Chondrocyte (in vitro differentiated cells): ENCODE data around the gene CD274. TPM values are rescaled to one million over a fixed set of nuclear protein-coding genes. Genes with fewer than 3 reads are reported as not detected.
A peak's percentile ranks its signal among the peaks of the same experiment; 100 is the strongest.
"Not testable (repeated sequence)": the region's sequence is repeated elsewhere in the genome, so short reads cannot be mapped to it uniquely, and the experiment has no call there.

Source experiments
- DNase-seq: peaks from one replicate; pipeline ENCODE4 v3.0.0; 2021; ENCODE audit warnings: mixed read lengths, low spot score
- H3K27ac Mint-ChIP-seq: one replicate; pipeline ENCODE4 v1.8.0; 2021; ENCODE audit warnings: mild to moderate bottlenecking, moderate library complexity, mixed read lengths; ENCODE audit not compliant: unreplicated experiment
- H3K27me3 Mint-ChIP-seq: 2 replicates; pipeline ENCODE4 v1.8.0; 2021; ENCODE audit warnings: low read depth, mixed read lengths
- H3K36me3 Mint-ChIP-seq: 2 replicates; pipeline ENCODE4 v1.8.0; 2021; ENCODE audit warnings: low read depth, mixed read lengths
- H3K4me1 Mint-ChIP-seq: 2 replicates; pipeline ENCODE4 v1.8.0; 2021; ENCODE audit warnings: low read depth, mild to moderate bottlenecking, mixed read lengths
- H3K4me3 Mint-ChIP-seq: one replicate; pipeline ENCODE4 v1.8.0; 2021; ENCODE audit warnings: mild to moderate bottlenecking, moderate library complexity, mixed read lengths; ENCODE audit not compliant: unreplicated experiment
- H3K9me3 Mint-ChIP-seq: 2 replicates; pipeline ENCODE4 v1.8.0; 2021; ENCODE audit warnings: low read depth, mixed read lengths
- total RNA-seq: library from RNA; stranded (reverse); gene quantifications from 3 replicates; pipeline ENCODE4 v1.2.1, GENCODE V29; 2021
- TF ChIP-seq, protein P1 (sequence below): fragments of 200-600 bp; sonication (generic); IDR thresholded peaks from 2 replicates; pipeline ENCODE4 v1.5.0; 2021; ENCODE audit warnings: antibody characterized with exemption, mild to moderate bottlenecking, moderate library complexity

CD274 gene
- total RNA-seq, 1 donor from 2014 or later: 0.12 TPM

DNA sequence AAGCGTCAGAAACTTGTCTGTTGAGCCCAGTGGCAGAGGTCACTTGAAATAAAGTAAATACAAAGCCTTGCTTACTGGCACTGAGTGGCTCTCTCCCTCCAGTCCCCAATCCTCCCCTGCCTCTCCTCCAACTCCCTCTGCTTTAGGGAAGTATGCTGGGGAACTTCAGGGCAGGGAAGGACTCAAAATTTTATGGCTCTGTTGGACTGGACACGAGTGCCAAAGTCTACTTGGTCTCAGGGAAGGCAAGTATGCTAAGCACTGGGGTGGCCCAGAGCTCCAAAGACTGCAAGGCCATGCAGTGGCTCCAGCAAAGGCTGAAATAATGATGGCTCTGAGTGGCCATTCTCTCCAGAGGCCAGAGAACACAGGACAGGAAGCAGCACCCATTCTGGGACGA is 22.2 kb upstream of the CD274 start:
- Mint-ChIP-seq H3K36me3 (peaks cover 7% of the 10 kb centered on the region), H3K4me1 (no peaks in the 10 kb centered on the region), H3K4me3 (no peak overlapping the region), H3K27ac (no peak overlapping the region), H3K9me3 (no peaks in the 10 kb centered on the region), H3K27me3 (no peaks in the 10 kb centered on the region)
- TF ChIP-seq, protein P1, sequence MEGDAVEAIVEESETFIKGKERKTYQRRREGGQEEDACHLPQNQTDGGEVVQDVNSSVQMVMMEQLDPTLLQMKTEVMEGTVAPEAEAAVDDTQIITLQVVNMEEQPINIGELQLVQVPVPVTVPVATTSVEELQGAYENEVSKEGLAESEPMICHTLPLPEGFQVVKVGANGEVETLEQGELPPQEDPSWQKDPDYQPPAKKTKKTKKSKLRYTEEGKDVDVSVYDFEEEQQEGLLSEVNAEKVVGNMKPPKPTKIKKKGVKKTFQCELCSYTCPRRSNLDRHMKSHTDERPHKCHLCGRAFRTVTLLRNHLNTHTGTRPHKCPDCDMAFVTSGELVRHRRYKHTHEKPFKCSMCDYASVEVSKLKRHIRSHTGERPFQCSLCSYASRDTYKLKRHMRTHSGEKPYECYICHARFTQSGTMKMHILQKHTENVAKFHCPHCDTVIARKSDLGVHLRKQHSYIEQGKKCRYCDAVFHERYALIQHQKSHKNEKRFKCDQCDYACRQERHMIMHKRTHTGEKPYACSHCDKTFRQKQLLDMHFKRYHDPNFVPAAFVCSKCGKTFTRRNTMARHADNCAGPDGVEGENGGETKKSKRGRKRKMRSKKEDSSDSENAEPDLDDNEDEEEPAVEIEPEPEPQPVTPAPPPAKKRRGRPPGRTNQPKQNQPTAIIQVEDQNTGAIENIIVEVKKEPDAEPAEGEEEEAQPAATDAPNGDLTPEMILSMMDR: no peak
- no peak for DNase-seq

DNA sequence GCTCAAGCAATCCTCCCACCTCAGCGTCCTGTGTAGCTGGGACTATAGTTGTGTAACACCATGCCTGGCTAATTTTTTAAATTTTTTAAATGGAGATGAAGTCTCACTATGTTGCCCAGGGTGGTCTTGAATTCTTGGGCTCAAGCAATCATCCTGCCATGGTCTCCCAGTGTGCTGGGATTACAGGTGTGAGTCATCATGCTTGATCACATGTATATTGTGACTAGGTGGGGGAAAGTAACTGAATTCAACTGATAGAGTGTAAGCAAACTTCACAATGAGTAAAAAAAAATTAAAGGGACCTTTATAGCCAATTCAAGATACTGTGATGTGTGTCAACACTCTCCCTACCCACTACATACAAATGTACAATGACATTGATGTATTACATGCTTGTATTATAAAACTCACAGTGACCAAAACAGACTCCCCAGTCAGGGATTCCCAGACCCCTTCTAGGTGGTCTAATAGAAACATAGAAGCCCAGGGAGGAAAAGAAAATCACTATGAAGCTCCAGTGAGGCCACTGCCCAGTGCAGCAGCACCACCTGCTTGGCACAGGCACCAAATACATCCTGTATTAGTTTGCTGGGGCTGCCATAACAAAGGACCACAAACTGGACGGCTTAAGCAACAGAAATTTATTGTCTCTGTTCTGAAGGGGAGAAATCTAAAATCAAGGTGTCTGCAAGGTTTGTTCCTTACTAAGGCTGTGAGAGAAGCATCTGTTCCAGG is 21.4 kb upstream of the CD274 start:
- Mint-ChIP-seq H3K4me1 (no peaks in the 10 kb centered on the region), H3K9me3 (no peaks in the 10 kb centered on the region), H3K36me3 (peaks cover 8% of the 10 kb centered on the region), H3K4me3 (no peak overlapping the region), H3K27me3 (no peaks in the 10 kb centered on the region), H3K27ac (no peak overlapping the region)
- no peak for DNase-seq
- TF ChIP-seq, protein P1: peak; percentile 29

DNA sequence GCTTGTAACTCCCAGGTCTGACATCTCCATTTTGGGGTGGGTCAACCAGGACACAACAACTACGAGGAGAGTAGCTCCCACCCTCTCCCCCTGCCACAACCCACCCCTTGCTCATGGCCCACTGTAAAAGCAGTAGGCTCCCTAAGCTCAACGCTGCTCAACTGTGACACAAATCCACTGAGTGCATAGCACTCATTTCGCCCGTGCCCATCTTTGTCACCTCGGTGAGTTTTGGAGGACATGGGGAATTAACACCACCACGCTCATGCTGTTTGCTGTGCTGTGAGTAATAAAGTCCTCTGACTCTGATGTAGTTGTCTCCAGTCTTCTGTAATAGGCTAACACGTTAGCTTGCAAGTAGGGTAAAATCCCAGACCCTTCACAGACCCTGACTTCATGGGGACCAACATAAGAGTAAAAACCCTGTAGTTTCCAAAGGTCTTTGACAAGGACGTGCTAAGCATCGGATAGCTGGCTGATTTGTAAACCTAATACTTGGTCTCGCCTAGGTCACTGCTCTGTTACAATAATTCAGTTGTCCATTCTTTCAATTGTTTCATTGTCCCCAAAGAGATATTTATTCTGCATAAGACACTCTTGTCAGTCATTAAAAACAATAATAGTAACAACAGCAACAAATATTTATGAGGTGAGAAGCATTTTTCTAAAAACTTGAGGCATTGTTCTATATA is 20.3 kb upstream of the CD274 start:
- Mint-ChIP-seq H3K27ac (no peak overlapping the region), H3K9me3 (no peaks in the 10 kb centered on the region), H3K36me3 (peaks cover 10% of the 10 kb centered on the region), H3K27me3 (no peaks in the 10 kb centered on the region), H3K4me3 (no peak overlapping the region), H3K4me1 (no peaks in the 10 kb centered on the region)
- no peak for DNase-seq
- TF ChIP-seq, protein P1: no peak

DNA sequence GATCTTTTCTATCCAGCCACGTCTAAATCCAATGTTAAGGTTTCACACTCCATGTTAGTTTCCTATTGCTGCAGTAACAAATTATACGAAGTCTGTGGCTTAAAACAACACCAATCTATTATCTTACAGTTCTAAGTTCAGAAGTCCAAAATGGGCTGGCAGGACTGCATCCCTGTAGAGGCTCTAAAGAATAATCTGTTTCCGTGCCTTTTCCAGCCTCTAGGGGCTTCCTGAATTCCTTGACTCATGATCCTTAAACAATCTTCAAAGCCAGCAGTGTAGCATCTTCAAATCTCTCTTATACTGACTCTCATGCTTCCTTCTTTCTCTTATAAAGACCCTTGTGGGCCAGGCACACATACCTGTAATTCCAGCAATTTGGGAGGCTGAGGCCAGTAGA is 19.4 kb upstream of the CD274 start:
- Mint-ChIP-seq H3K4me1 (no peaks in the 10 kb centered on the region), H3K9me3 (peaks cover 2% of the 10 kb centered on the region), H3K27me3 (no peaks in the 10 kb centered on the region), H3K4me3 (no peak overlapping the region), H3K36me3 (peaks cover 14% of the 10 kb centered on the region), H3K27ac (no peak overlapping the region)
- TF ChIP-seq, protein P1: peak; percentile 23
- DNase-seq: no peak

DNA sequence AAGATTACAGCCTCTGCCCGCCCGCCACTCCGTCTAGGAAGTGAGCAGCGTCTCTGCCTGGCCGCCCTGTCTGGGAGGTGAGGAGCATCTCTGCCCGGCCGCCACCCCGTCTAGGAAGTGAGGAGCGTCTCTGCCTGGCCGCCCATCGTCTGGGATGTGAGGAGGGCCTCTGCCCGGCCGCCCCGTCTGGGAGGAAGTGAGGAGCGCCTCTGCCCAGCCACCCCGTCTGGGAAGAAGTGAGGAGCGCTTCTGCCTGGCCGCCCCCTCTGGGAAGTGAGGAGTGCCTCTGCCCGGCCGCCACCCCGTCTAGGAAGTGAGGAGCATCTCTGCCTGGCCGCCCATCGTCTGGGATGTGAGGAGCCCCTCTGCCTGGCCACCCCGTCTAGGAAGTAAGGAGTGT is 17.5 kb upstream of the CD274 start:
- Mint-ChIP-seq H3K36me3 (peaks cover 14% of the 10 kb centered on the region), H3K4me1 (peaks cover 13% of the 10 kb centered on the region)
- not testable (repeated sequence) for H3K4me3 Mint-ChIP-seq, H3K27ac Mint-ChIP-seq, H3K27me3 Mint-ChIP-seq, DNase-seq, H3K9me3 Mint-ChIP-seq

DNA sequence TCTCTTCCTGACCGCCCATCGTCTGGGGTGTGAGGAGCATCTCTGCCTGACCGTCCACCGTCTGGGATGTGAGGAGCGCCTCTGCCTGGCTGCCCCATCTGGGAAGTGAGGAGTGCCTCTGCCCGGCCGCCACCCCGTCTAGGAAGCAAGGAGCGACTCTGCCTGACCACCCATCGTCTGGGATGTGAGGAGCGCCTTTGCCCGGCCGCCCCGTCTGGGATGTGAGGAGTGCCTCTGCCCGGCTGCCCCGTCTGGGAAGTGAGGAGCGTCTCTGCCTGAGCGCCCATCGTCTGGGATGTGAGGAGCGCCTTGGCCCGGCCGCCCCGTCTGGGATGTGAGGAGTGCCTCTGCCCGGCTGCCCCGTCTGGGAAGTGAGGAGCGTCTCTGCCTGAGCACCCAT is 17.0 kb upstream of the CD274 start:
- not testable (repeated sequence) for H3K27me3 Mint-ChIP-seq, H3K9me3 Mint-ChIP-seq, DNase-seq, H3K27ac Mint-ChIP-seq, H3K4me3 Mint-ChIP-seq
- Mint-ChIP-seq H3K36me3 (peaks cover 14% of the 10 kb centered on the region), H3K4me1 (peaks cover 18% of the 10 kb centered on the region)

DNA sequence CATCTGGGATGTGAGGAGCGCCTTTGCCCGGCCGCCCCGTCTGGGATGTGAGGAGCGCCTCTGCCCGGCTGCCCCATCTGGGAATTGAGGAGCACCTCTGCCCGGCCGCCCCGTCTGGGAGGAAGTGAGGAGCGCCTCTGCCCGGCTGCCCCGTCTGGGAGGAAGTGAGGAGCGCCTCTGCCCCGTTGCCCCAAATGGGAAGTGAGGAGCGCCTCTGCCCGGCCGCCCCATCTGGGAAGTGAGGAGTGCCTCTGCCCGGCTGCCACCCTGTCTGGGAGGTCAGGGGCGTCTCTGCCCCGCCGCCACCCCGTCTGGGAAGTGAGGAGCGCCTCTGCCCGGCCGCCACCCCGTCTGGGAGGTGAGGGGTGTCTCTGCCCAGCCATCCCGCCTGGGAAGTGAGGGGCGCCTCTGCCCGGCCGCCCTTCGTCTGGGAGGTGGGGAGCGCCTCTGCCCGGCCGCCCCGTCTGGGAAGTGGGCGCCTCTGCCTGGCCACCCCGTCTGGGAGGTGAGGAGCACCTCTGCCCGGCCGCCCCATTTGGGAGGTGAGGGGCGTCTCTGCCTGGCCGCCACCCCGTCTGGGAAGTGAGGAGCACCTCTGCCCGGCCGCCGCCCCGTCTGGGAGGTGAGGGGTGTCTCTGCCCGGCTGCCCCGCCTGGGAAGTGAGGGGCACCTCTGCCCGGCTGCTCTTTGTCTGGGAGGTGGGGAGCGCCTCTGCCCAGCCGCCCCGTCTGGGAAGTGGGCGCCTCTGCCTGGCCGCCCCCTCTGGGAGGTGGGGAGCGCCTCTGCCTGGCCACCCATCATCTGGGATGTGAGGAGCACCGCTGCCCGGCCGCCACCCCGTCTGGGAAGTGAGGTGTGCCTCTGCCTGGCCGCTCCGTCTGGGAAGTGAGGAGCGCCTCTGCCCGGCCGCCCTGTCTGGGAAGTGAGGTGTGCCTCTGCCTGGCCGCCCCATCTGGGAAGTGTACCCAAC is 16.2 kb upstream of the CD274 start:
- H3K27me3 Mint-ChIP-seq, H3K4me3 Mint-ChIP-seq, H3K27ac Mint-ChIP-seq, DNase-seq, H3K9me3 Mint-ChIP-seq: not testable (repeated sequence)
- Mint-ChIP-seq H3K36me3 (peaks cover 14% of the 10 kb centered on the region), H3K4me1 (peaks cover 19% of the 10 kb centered on the region)
